Fibroblast of villous mesenchyme (primary cell): ENCODE results near the gene LPCAT2. TPM values are rescaled to one million over a fixed set of nuclear protein-coding genes. Genes with fewer than 3 reads are reported as not detected.

Source experiments
- DNase-seq: peaks from one replicate; pipeline ENCODE4 v3.0.0-alpha.2; 2010; ENCODE audit warnings: low read depth
- H3K4me3 ChIP-seq: 2 replicates; pipeline ENCODE4 v1.5.1; 2011; ENCODE audit warnings: low read depth, mild to moderate bottlenecking, low read length
- total RNA-seq: library from RNA; depleted of rRNA; stranded (reverse); fragments of >200 nt; gene quantifications from 2 replicates; pipeline ENCODE4 v1.2.3, GENCODE V29; 2012
- TF ChIP-seq, protein P1 (sequence below): IDR thresholded peaks from 2 replicates; pipeline ENCODE4 v1.5.1; 2012; ENCODE audit warnings: low read depth, mild to moderate bottlenecking, low read length; ENCODE audit not compliant: insufficient read depth

The LPCAT2 gene
- total RNA-seq, 1 donor, result 54.8 TPM

GRCh38 chr16:55497558-55497957 lies 11.3 kb upstream of the LPCAT2 start:
- H3K4me3 ChIP-seq, result no peak overlapping the region
- TF ChIP-seq, protein P1, sequence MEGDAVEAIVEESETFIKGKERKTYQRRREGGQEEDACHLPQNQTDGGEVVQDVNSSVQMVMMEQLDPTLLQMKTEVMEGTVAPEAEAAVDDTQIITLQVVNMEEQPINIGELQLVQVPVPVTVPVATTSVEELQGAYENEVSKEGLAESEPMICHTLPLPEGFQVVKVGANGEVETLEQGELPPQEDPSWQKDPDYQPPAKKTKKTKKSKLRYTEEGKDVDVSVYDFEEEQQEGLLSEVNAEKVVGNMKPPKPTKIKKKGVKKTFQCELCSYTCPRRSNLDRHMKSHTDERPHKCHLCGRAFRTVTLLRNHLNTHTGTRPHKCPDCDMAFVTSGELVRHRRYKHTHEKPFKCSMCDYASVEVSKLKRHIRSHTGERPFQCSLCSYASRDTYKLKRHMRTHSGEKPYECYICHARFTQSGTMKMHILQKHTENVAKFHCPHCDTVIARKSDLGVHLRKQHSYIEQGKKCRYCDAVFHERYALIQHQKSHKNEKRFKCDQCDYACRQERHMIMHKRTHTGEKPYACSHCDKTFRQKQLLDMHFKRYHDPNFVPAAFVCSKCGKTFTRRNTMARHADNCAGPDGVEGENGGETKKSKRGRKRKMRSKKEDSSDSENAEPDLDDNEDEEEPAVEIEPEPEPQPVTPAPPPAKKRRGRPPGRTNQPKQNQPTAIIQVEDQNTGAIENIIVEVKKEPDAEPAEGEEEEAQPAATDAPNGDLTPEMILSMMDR, result no peak
- DNase-seq, result no peak

GRCh38 chr16:55498101-55498500 lies 10.8 kb upstream of the LPCAT2 start:
- H3K4me3 ChIP-seq, result no peak overlapping the region
- TF ChIP-seq, protein P1, result no peak
- DNase-seq, result no peak

GRCh38 chr16:55499281-55499680 lies 9.6 kb upstream of the LPCAT2 start:
- no peak for DNase-seq
- TF ChIP-seq, protein P1, result no peak
- H3K4me3 ChIP-seq, result no peak overlapping the region

DNA sequence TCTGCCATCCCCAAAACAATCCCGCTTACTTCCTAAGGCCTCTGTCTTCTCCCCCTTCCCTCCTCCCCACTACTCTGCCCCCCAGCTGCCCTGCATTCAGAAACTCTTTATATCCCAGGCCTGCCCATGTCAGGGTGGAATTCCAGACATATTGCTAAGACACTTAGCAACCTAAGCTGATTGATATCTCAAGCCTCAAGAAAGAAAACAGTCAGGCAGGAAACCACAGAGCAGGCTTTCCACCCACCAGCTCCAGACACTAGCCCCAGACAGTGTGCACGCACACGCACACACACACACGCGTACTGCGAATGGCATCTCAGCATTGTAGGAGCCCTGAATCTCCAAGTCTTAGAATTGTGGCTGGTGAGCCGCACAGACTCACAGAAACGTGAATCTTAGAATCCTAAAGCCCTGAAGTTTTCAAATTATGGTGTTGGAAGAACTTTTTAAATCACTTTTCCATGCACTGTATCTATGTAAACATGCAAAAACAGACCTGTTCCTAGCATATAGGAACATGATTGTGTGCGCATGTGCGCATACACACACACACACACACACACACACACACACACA lies 8.8 kb upstream of the LPCAT2 start:
- no peak overlapping the region for H3K4me3 ChIP-seq
- peak; percentile 98 for DNase-seq
- TF ChIP-seq, protein P1, result no peak

GRCh38 chr16:55500530-55501011 lies 8.3 kb upstream of the LPCAT2 start:
- no peak overlapping the region for H3K4me3 ChIP-seq
- peak; percentile 83 for DNase-seq
- TF ChIP-seq, protein P1, result no peak

DNA sequence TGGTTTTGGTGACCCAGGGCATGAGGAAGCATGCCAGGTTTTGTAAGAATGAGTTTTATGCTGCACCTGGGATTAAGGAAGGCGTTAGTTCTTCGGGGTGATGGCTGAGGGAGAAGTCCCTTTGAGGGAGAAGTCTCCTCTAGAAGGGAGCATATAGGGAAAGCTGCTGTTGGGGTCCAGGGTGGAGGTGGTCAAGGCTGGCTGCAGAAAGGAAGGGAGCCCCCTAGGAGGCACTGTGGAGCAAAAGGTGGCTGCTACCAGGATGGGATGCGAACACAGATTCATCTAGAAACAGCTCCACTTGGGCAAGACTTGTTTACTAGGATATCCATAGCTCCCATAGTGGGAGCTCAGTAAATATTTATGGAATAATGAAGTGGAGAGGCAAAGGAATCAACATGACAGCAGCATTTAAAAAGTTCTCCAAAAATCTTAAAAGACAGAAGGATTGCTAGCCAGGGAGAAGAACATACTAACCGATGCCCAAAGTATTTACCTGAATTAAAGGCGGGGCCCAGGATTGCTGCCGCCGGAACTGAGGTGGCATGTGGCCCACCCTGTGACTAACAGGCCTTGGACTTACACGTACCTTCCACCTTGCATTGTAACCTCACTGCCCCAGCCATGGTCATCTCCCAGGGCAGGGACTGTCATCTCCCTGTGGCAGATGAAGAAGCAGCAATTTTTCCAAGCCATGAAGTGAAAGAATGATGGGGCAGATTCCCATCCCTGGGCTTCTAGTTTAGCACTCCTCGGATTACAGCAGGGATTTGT lies 7.1 kb upstream of the LPCAT2 start:
- DNase-seq, result no peak
- no peak overlapping the region for H3K4me3 ChIP-seq
- TF ChIP-seq, protein P1, result peak; percentile 46
